H1 (cell line): ENCODE measurements around the gene MDK. TPM values are rescaled to one million over a fixed set of nuclear protein-coding genes. Genes with fewer than 3 reads are reported as not detected.

ENCODE experiments used
- microRNA-seq, 2 experiments: library from miRNA; unstranded; fragments of <30 nt; microRNA quantifications; one replicate each; pipeline versions ENCODE4 to v1.2.0, GENCODE V29; 2016 to 2020; ENCODE audit warnings: borderline microRNAs expressed in 2 of 2, borderline number of aligned reads in 2 of 2, borderline replicate concordance in 1 of 2
- polyA plus RNA-seq, 7 experiments: library from polyadenylated mRNA; depleted of rRNA in 3 of 7; stranded (reverse) in 5 of 7; unstranded in 2 of 7; fragments of >200 nt in 5 of 7; fragments of 200-250 nt in 2 of 7; gene quantifications; 1 replicate in 5 of 7; 2 replicates in 1 of 7; 4 replicates in 1 of 7; pipeline versions ENCODE4 v1.2.1 to v1.2.3, GENCODE V29; 2011 to 2013; ENCODE audit warnings: missing spikeins in 2 of 7, mixed read lengths in 2 of 7
- small RNA-seq: library from polyadenylated mRNA; stranded (forward); fragments of <200 nt; extraction: miRNeasy Mini kit (QIAGEN cat#:217004); gene quantifications from one replicate; pipeline ENCODE3, GENCODE V24; 2013; ENCODE audit not compliant: insufficient read depth
- total RNA-seq: library from RNA; stranded (reverse); fragmentation: NEBNext Ultra II Directional; extraction: Animal tissue kit (Norgen Biotek cat#: 25700); gene quantifications from 2 replicates; pipeline ENCODE4 v1.2.1, GENCODE V29; 2021

The MDK gene
- total and polyA plus RNA-seq, 2 of the 8 experiments (the other 6 are each of a cell fraction or from before 2014, with no cell fraction given): 309 to 606 TPM

Small RNA genes lying within 50 kb of the gene (microRNA-seq; reads per million reads assigned to microRNA genes)
- 0 to 0.41 reads per million in 2 experiments for gene MIR4688

Small RNA genes lying within 50 kb of the gene (small RNA-seq; reads per million reads assigned to genes)
- gene MIR4688: 0.86 reads per million

Other genes starting within 250 kb of the MDK start
- 12.7 and 13.7 TPM in 2 replicates for gene CREB3L1, start 104.0 kb upstream of the MDK start, total RNA-seq
- gene CREB3L1, start 104.0 kb upstream of the MDK start, polyA plus RNA-seq (2011; rRNA removed): 4.1 and 6.5 TPM in 2 replicates
- 84.4 and 88.5 TPM in 2 replicates for gene DGKZ, start 34.2 kb upstream of the MDK start, total RNA-seq
- 184 and 262 TPM in 2 replicates for gene DGKZ, start 34.2 kb upstream of the MDK start, polyA plus RNA-seq (2011; rRNA removed)
- 0.63 and 1.1 TPM in 2 replicates for gene CHRM4, start 10.1 kb downstream of the MDK start, total RNA-seq
- 1.3 and 2.2 TPM in 2 replicates for gene CHRM4, start 10.1 kb downstream of the MDK start, polyA plus RNA-seq (2011; rRNA removed)
- gene AMBRA1, start 212.4 kb downstream of the MDK start, total RNA-seq: 35.6 and 37.4 TPM in 2 replicates
- 14.2 and 22.5 TPM in 2 replicates for gene AMBRA1, start 212.4 kb downstream of the MDK start, polyA plus RNA-seq (2011; rRNA removed)
- gene HARBI1, start 235.6 kb downstream of the MDK start, total RNA-seq: 4.3 and 5.1 TPM in 2 replicates
- 2.7 and 3.8 TPM in 2 replicates for gene HARBI1, start 235.6 kb downstream of the MDK start, polyA plus RNA-seq (2011; rRNA removed)
- gene ATG13, start 235.9 kb downstream of the MDK start, total RNA-seq: 77.4 and 82.2 TPM in 2 replicates
- gene ATG13, start 235.9 kb downstream of the MDK start, polyA plus RNA-seq (2011; rRNA removed): 65.0 and 99.4 TPM in 2 replicates